Measurements from ENCODE around the gene PHOSPHO1. TPM values are rescaled to one million over a fixed set of nuclear protein-coding genes. Genes with fewer than 3 reads are reported as not detected.

PHOSPHO1 gene
- total RNA-seq, 1 donor from 2014 or later, result 8.2 TPM

GRCh38 chr17:49218941-49219913 is 11.4 kb downstream of the PHOSPHO1 start:
- DNase-seq (ENCODE audit: low spot score), result no peak

GRCh38 chr17:49217651-49218413 is 12.8 kb downstream of the PHOSPHO1 start:
- DNase-seq (ENCODE audit: low spot score), result peak; percentile 41

DNA sequence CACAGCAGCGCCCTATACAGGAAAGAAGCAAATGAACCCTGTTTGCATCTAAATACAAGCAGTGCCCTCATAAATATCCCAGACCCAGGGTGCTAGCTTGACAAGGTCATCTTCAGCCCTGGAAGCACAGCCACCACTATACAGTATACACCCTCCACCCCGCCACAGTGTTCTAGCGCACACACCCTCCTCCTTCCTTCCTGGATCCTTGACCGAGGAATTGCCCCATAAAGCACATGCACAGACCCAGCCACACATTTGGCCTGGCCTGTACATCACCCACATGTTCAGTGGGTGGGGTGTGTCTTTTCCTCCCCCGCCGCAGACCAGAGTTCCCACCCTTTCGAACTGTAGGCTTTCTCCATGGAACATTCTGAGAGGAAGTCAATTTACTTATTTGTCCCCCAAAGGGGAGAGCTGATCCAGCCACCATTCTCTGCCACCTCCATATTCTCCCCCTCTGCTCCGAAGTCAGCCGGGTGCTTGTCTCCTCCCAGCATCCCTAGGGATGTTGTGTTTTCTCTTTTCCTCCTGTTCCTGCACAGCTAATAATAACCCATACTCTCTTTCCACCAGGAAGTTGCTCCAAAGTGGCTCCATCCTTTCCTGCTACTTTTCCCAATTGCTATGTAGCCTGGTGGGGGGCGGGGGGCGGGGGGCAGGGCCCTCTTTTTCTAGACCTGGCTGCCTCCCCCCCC is 13.5 kb downstream of the PHOSPHO1 start:
- no peak for DNase-seq (ENCODE audit: low spot score)

DNA sequence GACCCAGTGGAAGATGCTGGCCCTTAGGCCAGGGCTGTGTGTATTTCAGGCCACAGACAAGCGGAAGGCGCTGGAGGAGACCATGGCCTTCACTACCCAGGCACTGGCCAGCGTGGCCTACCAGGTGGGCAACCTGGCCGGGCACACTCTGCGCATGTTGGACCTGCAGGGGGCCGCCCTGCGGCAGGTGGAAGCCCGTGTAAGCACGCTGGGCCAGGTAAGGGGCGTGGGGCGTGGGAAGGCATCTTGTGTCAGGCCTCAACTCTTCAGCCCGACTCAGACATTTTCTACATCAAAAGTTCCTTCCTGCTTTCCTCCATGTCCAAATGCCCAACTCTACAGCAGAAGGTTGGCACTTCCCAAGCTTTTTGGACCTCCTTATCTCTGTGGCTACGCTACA is 14.1 kb downstream of the PHOSPHO1 start:
- DNase-seq (ENCODE audit: low spot score), result no peak

DNA sequence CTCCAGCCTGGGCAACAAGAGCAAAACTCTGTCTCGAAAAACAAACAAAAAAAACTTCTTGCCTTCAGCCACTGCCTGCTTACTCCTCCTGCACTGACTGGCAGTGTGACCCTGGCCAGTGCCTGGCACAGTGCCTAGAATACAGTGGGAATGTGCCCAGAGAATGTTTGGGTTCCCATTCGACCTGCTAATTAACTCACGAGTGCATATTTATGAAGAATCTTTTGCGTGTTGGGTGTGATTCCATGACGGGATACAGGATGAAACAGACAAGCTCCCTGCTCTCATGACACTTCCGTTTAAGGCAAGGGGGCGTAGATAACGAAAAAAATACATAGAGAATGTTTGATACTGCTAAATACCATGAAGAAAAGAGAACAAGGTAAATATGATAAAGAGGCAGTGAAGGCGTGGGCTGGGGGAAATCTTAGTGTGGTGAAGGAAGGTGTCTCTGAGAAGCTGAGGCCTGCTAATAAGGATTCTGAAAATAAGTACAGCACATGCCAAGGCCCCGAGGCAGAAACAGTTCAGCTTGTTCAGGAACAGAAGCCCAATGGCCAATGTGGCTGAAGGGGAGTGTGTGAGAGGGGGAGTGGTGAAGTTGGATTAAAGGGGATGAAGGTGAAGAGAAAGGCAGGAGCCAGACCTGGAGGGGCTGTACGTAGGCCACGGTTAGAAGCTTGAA is 15.8 kb downstream of the PHOSPHO1 start:
- DNase-seq (ENCODE audit: low spot score), result no peak

GRCh38 chr17:49213847-49214246 is 16.7 kb downstream of the PHOSPHO1 start:
- DNase-seq (ENCODE audit: low spot score), result no peak

GRCh38 chr17:49213399-49213798 is 17.2 kb downstream of the PHOSPHO1 start:
- DNase-seq (ENCODE audit: low spot score), result no peak

- peak; percentile 58 for DNase-seq (ENCODE audit: low spot score)
Observed at GRCh38 chr17:49210158-49211029, 20.2 kb downstream of the PHOSPHO1 start, which contains the start of the genes ABI3 and GNGT2. Gene ABI3, plus strand, starts transcription at chr17:49210707. Its CDS starts 18 bp downstream, at chr17:49210725. Gene GNGT2, minus strand, starts transcription at chr17:49210574. Its CDS starts 3,152 bp downstream, at chr17:49207422.

DNA sequence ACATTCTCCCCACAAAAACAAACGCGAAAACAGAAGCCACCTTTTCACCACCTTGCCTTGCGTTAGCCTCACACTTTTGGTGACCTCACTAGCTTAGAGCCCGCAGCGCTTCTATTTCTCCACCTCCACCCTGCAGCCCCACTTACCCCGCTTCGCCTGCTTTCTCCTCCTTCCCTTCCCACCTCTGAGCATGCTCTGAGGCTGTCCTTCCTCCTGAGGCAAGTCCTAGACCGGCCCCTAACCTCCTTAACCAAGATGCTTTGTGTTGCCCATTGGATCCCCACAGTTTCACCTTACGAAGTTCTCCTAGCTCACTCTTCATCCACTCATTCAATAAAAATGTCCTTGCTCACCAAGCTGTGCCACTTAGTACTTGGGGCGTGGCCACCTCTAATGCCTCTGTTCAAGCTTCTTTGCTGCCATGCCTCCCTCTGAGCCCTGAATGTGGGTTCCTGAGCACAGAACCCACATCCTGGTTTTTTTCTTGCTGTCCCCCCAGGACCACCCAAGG is 21.5 kb downstream of the PHOSPHO1 start:
- no peak for DNase-seq (ENCODE audit: low spot score)

GRCh38 chr17:49204516-49204915 is 26.1 kb downstream of the PHOSPHO1 start:
- no peak for DNase-seq (ENCODE audit: low spot score)

DNA sequence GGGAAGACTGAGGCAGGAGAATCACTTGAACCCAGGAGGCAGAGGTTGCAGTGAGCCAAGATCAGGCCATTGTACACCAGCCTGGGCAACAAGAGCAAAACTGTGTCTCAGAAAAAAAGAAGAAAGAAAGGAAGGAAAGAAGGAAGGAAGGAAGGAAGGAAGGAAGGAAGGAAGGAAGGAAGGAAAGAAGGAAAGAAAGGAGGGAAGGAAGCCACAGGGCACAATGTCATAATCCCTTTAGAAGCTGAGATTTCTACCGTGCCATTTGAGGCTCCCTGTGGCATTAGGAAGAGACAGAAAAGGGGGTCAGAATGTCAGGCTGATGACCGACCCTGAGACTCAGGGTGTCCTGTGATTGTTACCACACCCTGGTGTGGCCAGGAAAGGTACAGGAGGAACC is 26.8 kb downstream of the PHOSPHO1 start:
- DNase-seq (ENCODE audit: low spot score), result no peak

- DNase-seq (ENCODE audit: low spot score), result no peak
Observed at GRCh38 chr17:49201481-49201927, 29.1 kb downstream of the PHOSPHO1 start.

- no peak for DNase-seq (ENCODE audit: low spot score)
Observed at GRCh38 chr17:49200423-49201083, 30.0 kb downstream of the PHOSPHO1 start.

DNA sequence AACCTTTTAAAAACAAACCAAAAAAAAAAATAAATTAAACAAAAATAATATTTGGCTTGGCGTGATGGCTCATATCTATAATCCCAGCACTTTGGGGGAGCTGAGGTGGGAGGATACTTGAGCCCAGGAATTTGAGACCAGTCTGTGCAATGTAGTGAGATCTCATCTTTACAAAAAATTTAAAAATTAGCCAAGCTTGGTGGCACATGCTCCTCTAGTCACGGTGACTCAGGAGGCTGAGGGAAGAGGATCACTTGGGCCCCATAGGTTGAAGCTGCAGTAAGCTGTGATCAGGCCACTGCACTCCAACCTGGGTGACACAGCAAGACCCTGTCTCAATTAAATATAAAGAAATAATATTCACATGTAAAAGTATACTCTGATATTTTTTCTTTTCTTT is 32.4 kb downstream of the PHOSPHO1 start:
- DNase-seq (ENCODE audit: low spot score), result no peak

GRCh38 chr17:49197346-49197998 is 33.1 kb downstream of the PHOSPHO1 start:
- DNase-seq (ENCODE audit: low spot score), result no peak

- DNase-seq (ENCODE audit: low spot score), result no peak
Observed at GRCh38 chr17:49196520-49196919, 34.1 kb downstream of the PHOSPHO1 start.

DNA sequence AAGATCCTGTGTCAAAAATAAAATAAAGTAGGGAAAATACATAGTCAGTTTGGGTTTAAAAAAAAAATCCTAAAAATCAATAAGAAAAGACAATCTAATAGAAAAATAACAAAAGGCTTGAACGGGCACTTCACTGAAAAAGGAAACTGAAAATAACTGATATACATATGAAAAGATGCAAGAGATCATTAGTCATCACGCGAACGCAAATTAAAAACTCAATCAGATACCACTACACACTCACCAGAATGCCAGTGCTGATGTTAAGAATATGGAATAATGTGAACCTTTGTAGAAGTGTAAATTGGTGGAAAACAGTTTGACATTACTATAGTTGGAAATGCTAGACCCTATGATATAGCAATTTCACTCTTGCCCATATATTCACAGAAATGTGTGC is 34.8 kb downstream of the PHOSPHO1 start:
- DNase-seq (ENCODE audit: low spot score), result no peak

DNA sequence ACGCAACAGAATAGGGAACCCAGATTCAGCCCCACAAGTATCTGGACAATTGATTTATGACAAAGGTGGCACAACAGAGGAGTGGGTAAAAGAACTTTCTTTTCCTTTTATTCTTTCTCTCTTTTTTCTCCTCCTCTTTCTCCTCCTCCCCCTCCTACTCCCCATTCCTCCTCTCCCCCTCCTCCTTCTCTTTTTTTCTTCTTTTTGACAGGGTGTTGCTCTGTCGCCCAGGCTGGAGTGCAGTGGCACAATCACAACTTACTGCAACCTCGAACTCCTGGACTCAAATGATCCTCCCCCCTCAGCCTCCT is 36.3 kb downstream of the PHOSPHO1 start:
- no peak for DNase-seq (ENCODE audit: low spot score)
